ENCODE measurements around the gene MOB1B.

GRCh38 chr4:71008196-71008595 lies 106.0 kb downstream of the MOB1B start:
- TF ChIP-seq CTCF (IDR thresholded peaks at IDR 0.05) (no peak), POLR2A (IDR thresholded peaks at IDR 0.05) (no peak)

All from esophagus squamous epithelium (tissue), 4 donors.